Coronary artery (tissue), 2 donors: ENCODE measurements around the gene DNAAF8.

Experiments used
- DNase-seq: peaks from one replicate; pipeline ENCODE4 v3.0.0-alpha.2; 2017; ENCODE audit warnings: low spot score
- H3K27ac ChIP-seq, 2 donors: fragments of 200-600 bp; sonication (generic); one replicate each; pipeline ENCODE4 v1.5.1; 2016 to 2019
- H3K4me3 ChIP-seq: fragments of 200-600 bp; sonication (generic); 2 replicates; pipeline ENCODE4 v1.5.1; 2016; ENCODE audit warnings: mild to moderate bottlenecking, moderate library complexity
- TF ChIP-seq, protein P1 (sequence below): fragments of 200-600 bp; sonication (generic); IDR thresholded peaks from one replicate; pipeline ENCODE4 v1.5.1; 2019; ENCODE audit warnings: antibody characterized with exemption

DNAAF8 gene

DNA sequence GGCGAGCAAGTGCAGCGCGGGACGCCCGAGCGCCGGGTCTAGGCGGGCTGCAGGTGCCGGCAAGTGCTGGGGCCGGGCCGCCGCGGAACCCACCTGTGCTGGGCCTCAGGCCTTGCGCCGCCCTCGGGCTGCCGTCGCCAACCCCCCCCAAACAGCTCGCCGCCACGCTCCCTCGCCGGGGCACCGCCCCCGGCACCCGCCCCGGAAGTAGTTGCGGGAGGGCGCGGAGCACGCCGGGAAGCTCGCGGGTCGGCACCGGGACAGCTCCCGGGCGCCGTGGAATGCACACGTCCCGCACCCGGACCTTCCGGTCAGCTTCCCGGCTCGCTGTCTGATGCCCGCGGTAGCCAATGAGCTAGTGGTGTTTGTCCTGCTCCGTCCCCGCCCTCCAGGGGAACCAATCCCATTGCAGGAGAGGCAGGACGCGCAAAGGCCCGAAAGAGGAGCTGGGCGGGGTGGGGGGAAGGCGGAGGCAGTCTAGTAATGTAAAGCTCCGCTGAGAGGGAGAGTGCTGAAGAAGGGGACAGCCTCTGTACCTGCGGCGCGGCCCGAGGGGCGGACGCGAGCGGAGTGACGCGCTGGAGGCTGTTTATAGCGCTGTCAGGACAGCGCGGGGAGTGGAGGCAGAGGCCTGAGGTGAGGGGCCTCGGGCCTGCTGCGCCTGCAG, at the start of gene DNAAF8, which contains the start of gene ANKS3:
DNAAF8 (plus strand) TSS at position 475 of the 667 bp plus-strand sequence. CDS start 1,978 bp downstream, outside the sequence.
ANKS3 (minus strand) TSS at position 209 of the 667 bp plus-strand sequence. CDS start 4,122 bp downstream, outside the sequence.
- peak within 1 kb of the TSS; percentile 83 for H3K4me3 ChIP-seq
- H3K27ac ChIP-seq: peak within 1 kb of the TSS; percentile 39 to 90
- DNase-seq: peak; percentile 98
- TF ChIP-seq, protein P1, sequence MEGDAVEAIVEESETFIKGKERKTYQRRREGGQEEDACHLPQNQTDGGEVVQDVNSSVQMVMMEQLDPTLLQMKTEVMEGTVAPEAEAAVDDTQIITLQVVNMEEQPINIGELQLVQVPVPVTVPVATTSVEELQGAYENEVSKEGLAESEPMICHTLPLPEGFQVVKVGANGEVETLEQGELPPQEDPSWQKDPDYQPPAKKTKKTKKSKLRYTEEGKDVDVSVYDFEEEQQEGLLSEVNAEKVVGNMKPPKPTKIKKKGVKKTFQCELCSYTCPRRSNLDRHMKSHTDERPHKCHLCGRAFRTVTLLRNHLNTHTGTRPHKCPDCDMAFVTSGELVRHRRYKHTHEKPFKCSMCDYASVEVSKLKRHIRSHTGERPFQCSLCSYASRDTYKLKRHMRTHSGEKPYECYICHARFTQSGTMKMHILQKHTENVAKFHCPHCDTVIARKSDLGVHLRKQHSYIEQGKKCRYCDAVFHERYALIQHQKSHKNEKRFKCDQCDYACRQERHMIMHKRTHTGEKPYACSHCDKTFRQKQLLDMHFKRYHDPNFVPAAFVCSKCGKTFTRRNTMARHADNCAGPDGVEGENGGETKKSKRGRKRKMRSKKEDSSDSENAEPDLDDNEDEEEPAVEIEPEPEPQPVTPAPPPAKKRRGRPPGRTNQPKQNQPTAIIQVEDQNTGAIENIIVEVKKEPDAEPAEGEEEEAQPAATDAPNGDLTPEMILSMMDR: no peak

DNA sequence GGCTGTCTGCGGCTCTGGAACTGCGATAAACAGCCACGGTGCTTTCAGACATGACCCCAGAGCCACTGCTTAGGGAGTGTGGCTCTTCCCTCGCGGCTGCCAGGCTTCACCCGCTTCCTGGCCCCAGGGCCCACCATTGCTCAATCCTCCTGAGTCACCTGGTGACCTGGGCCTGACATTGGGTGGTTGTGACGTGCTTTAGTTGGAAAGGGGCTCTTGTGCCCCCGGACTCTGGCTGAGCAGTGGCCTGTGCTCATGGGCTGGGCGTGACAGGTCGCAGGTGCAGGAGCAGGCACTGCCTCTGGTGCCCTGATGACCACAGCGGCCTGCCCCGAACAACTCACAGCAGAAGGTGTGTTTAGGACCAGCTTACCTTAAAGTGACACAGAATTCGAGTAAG, 49.6 kb upstream of the DNAAF8 start:
- Histone ChIP-seq H3K27ac (no peak overlapping the region), H3K4me3 (no peak overlapping the region)
- no peak for DNase-seq
- TF ChIP-seq, protein P1: no peak

DNA sequence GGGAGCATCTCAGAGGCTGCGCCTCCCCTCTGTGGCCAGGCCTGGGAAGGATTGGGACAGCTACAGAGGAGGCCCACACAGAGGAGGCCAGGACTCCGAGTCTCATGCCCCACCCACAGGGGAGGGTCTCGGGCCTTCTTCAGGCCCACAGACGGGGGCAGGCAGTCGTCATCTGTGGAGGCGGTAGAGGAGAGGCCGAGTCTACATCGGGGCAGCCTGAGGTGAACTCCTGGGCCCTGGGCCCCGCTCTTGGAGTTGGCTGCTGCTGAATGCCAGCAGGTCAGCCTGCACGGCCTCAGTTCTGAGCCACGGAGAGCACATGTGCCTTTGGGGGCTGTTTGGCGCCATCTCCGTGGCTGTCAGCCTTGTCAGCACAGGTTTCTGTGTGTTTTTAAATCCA, 49.0 kb upstream of the DNAAF8 start:
- DNase-seq: no peak
- Histone ChIP-seq H3K4me3 (no peak overlapping the region), H3K27ac (no peak overlapping the region)
- TF ChIP-seq, protein P1: no peak

DNA sequence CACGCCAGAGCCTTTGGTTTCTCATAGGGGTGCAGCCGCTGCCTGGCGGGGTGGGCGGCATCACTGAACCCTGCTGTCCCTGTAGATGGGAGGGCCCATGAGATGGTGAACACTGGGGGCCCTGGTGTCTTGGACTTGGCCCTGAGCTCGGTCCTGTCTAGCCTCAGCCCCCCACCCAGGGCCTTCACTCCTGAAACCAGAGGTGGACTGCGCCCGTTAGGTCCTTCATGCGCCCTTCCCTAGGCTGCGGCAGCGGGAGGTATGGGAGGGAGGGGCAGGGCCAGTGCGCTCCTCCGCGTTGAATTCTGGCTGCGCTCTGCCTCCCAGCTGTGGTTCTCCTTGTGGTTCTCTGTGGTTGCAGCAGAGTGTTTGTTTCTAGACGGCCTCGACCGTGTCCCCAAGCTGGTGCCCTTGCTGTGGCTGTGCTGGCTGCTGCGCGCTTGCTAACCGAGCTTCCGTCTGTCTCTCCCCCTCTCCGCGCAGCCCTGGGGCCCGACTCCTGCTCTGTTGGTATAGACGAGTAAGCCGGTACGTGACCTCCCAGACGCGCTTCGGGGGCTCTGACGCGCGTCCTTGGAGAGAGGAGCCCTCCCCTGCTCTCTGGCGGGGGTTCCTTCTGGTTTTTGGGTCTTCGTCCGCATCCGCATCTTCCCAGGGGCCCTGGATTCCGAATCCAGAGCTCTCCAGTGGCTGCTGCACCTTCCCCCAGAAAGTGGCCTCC, 48.4 kb upstream of the DNAAF8 start:
- no peak overlapping the region for H3K4me3 ChIP-seq
- TF ChIP-seq, protein P1: no peak
- no peak for DNase-seq
- H3K27ac ChIP-seq: no peak overlapping the region

DNA sequence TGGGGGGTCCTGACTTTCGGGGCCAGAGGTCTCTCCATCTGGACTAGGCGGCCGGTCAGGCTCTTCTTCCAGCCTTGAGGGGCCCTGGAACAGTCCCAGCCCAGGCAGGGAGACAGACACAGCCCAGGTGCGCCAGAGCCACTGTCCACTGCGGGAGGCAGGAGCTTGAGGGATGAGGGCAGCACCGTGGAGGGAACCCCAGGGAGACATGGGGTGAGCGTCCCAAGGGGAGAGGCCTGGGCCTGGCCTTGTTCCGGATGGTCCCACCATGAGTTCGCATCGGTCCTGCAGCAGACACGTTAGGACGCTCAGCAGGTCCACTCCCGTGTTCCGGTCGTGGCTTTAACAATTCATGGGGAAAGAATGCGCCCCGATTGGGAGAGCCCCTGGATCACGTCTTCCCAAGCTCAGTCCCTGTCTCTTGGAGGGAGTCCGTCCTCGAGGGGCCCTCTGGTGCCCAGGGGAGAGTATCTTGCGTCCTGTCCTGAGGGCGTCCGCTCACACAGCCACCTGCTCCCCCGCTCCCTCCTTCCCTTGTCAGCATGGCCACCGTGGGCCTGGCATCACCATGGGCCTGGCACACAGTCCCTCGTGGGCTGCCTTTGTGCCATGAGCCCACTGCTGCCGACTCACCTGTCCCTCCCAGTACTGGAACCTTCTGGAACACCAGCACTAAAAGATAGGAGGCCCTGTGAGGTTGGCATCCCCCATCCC, 47.7 kb upstream of the DNAAF8 start:
- H3K4me3 ChIP-seq: no peak overlapping the region
- TF ChIP-seq, protein P1: no peak
- DNase-seq: no peak
- no peak overlapping the region for H3K27ac ChIP-seq

DNA sequence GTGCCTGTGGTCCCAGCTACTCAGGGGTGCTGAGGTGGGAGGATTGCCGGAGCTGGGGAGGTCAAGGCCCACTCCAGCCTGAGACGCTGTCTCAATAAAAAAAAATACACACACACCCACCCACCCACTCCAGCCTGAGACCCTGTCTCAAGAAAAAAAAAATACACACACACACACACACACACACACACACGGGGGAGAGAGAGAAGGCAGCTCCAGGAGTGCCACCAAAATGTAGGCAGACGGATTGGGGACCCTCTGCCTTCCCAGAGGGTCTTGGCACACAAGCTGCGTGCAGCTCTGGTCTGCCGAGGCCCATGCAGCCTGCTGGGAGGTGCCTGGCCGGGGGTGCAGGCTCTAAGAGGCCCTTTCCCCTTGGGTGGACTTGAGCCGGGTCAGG, 46.9 kb upstream of the DNAAF8 start:
- H3K27ac ChIP-seq: no peak overlapping the region
- TF ChIP-seq, protein P1: no peak
- no peak overlapping the region for H3K4me3 ChIP-seq
- no peak for DNase-seq
